ENCODE measurements around the gene PHTF2.
"Not testable (repeated sequence)": the region's sequence is repeated elsewhere in the genome, so short reads cannot be mapped to it uniquely, and the experiment has no call there.

Gene PHTF2

DNA sequence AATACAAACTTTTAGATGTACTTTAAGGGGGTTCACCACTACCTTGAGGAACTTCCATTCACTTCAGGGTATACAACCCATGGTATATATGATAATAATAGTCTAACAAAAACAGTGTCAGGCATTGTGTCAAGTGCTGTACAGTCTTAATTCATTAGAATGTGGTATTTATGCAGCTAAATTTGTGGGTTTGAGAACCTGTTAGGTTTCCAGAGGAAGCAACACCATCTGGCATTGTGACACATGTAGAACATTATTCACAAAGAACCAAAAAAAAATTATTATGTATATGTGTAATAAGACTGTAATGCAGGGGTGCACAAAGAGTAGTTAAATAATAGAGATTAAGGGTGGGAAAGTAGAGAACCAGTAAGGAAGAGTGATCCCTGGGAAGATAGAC is 26.7 kb upstream of the PHTF2 start:
- H3K9me3 ChIP-seq (replicated peaks; ENCODE audit: low read length), result no peaks in the 10 kb centered on the region
- no peak overlapping the region for H3K9ac ChIP-seq (ENCODE audit: low read depth, low read length)
- no peak overlapping the region for H3K4me2 ChIP-seq (ENCODE audit: low read length)
- H3K27me3 ChIP-seq (ENCODE audit: control insufficient read depth, insufficient read depth, low read length), result no peaks in the 10 kb centered on the region
- H3K4me1 ChIP-seq (ENCODE audit: control insufficient read depth, insufficient read depth, low read length), result no peaks in the 10 kb centered on the region
- H3K4me3 ChIP-seq (ENCODE audit: low read length), result no peak overlapping the region
- H3K36me3 ChIP-seq (ENCODE audit: insufficient read depth, low read length), result peaks cover 12% of the 10 kb centered on the region

DNA sequence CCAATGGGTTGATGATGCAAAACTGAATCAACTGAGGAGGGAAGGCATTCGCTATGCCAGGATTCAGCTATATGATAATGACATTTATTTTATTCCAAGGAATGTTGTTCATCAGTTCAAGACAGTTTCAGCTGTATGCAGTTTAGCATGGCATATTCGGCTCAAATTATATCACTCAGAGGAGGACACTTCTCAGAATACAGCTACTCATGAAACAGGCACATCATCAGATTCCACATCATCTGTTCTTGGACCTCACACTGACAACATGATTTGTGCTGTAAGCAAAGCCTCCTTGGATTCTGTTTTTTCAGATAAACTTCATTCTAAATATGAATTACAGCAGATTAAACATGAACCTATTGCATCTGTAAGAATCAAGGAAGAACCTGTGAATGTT is 20.0 kb upstream of the PHTF2 start:
- Histone ChIP-seq H3K4me1 (ENCODE audit: control insufficient read depth, insufficient read depth, low read length) (no peaks in the 10 kb centered on the region), H3K9ac (ENCODE audit: low read depth, low read length) (no peak overlapping the region), H3K36me3 (ENCODE audit: insufficient read depth, low read length) (peaks cover 17% of the 10 kb centered on the region), H3K9me3 (replicated peaks; ENCODE audit: low read length) (no peaks in the 10 kb centered on the region), H3K27me3 (ENCODE audit: control insufficient read depth, insufficient read depth, low read length) (no peaks in the 10 kb centered on the region), H3K4me3 (ENCODE audit: low read length) (no peak overlapping the region), H3K4me2 (ENCODE audit: low read length) (no peak overlapping the region)

DNA sequence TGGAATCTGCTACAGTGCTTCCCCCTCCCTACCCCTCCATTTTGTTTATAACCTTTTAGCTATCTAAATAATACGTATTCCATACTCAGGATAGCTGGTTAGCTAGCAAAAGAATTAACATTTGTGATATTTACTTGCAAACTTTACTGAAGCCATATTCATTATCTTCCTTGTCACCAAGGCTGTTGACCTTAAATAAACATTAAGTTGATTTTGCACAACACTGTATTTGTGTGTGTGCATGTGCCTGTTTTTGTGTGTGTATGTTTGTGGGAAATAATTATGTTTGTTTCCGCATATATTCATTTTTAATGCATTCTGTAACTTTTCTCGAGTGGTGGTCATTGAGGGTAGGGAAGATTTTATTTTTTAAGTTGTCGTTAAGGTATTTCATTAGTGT is 16.2 kb upstream of the PHTF2 start:
- H3K9ac ChIP-seq (ENCODE audit: low read depth, low read length), result no peak overlapping the region
- H3K9me3 ChIP-seq (replicated peaks; ENCODE audit: low read length), result no peaks in the 10 kb centered on the region
- H3K27me3 ChIP-seq (ENCODE audit: control insufficient read depth, insufficient read depth, low read length), result no peaks in the 10 kb centered on the region
- no peak overlapping the region for H3K4me2 ChIP-seq (ENCODE audit: low read length)
- H3K4me1 ChIP-seq (ENCODE audit: control insufficient read depth, insufficient read depth, low read length), result no peaks in the 10 kb centered on the region
- H3K4me3 ChIP-seq (ENCODE audit: low read length), result no peak overlapping the region
- H3K36me3 ChIP-seq (ENCODE audit: insufficient read depth, low read length), result peaks cover 6% of the 10 kb centered on the region

DNA sequence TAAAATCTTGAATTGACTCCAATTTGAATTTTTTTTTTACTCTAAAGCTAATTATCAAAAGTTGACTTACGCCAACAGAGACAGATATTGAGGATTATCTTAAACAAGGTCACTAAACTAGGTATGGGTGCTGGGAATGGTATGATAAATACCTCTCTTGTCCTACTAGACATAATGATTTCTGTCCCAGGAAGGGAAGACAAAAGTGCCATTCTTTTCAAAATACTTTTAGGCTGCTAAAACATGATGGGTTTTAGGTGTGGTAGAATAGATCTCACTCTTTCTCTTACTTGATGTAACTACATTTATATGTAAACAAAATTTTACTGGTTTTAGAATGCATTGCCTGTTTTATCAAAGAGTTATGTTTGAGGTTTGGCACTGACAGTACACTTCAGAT is 15.5 kb upstream of the PHTF2 start:
- H3K4me2 ChIP-seq (ENCODE audit: low read length), result no peak overlapping the region
- H3K9ac ChIP-seq (ENCODE audit: low read depth, low read length), result no peak overlapping the region
- H3K27me3 ChIP-seq (ENCODE audit: control insufficient read depth, insufficient read depth, low read length), result no peaks in the 10 kb centered on the region
- no peaks in the 10 kb centered on the region for H3K9me3 ChIP-seq (replicated peaks; ENCODE audit: low read length)
- H3K4me1 ChIP-seq (ENCODE audit: control insufficient read depth, insufficient read depth, low read length), result no peaks in the 10 kb centered on the region
- no peak overlapping the region for H3K4me3 ChIP-seq (ENCODE audit: low read length)
- peaks cover 6% of the 10 kb centered on the region for H3K36me3 ChIP-seq (ENCODE audit: insufficient read depth, low read length)

DNA sequence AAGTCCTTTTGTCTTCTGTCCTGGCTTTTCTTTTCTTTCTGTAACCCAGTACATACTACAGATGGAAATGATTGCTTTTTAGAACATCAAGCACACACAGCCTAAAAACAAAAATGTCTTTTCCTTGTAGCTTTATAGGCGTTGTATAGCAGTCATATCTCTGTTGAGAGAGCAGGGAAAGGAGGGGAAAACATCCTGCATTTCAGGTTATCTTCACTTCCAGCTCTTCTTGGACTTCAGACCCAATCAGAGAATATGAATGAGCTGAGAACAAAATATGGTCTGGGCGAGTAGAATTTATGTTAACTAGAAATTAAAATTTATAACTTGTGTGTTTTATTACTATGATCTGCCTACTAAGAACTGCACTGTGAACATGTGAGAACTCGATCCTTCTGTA is 15.0 kb upstream of the PHTF2 start:
- Histone ChIP-seq H3K9ac (ENCODE audit: low read depth, low read length) (no peak overlapping the region), H3K4me3 (ENCODE audit: low read length) (no peak overlapping the region), H3K9me3 (replicated peaks; ENCODE audit: low read length) (no peaks in the 10 kb centered on the region), H3K4me1 (ENCODE audit: control insufficient read depth, insufficient read depth, low read length) (no peaks in the 10 kb centered on the region), H3K27me3 (ENCODE audit: control insufficient read depth, insufficient read depth, low read length) (no peaks in the 10 kb centered on the region), H3K4me2 (ENCODE audit: low read length) (no peak overlapping the region), H3K36me3 (ENCODE audit: insufficient read depth, low read length) (peaks cover 4% of the 10 kb centered on the region)

DNA sequence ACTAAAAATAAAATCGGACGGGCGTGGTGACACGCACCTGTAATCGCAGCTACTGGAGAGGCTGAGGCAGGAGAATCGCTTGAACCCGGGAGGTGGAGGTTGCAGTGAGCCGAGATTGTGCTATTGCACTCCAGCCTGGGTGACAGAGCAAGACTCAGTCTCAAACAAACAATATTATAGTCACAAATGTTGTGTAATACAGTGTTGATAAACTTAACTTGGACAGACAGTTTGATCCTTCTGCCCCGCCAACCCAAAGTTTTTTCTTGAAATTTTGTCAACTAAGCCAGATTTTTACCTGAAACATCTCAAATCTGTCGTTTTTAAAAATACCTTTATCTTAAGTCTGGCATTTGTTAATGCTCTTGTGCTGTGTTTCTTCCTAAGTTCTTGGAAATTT is 14.1 kb upstream of the PHTF2 start:
- H3K36me3 ChIP-seq (ENCODE audit: insufficient read depth, low read length); H3K4me2 ChIP-seq (ENCODE audit: low read length): not testable (repeated sequence)

DNA sequence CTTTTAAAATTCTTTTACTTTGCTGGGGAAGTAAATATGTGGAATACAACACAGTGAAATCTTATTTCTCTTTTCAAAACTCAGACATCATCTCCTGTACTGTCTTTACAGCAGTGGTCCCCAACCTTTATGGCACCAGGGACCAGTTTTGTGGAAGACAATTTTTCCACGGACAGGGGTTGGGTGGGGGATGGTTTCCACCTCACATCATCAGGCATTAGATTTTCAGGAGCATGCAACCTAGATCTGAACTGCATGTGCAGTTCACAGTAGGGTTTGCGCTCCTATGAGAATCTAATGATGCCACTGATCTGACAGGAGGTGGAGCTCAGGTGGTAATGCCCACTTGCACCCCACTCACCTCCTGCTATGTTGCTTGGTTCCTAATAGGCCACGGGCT is 12.6 kb upstream of the PHTF2 start:
- Histone ChIP-seq H3K4me1 (ENCODE audit: control insufficient read depth, insufficient read depth, low read length) (no peaks in the 10 kb centered on the region), H3K9me3 (replicated peaks; ENCODE audit: low read length) (no peaks in the 10 kb centered on the region), H3K9ac (ENCODE audit: low read depth, low read length) (no peak overlapping the region), H3K27me3 (ENCODE audit: control insufficient read depth, insufficient read depth, low read length) (no peaks in the 10 kb centered on the region), H3K4me2 (ENCODE audit: low read length) (no peak overlapping the region), H3K36me3 (ENCODE audit: insufficient read depth, low read length) (no peaks in the 10 kb centered on the region), H3K4me3 (ENCODE audit: low read length) (no peak overlapping the region)

More for the DNA sequence above, 14.1 kb upstream of the PHTF2 start:
- H3K4me1 ChIP-seq (ENCODE audit: control insufficient read depth, insufficient read depth, low read length); H3K4me3 ChIP-seq (ENCODE audit: low read length); H3K9ac ChIP-seq (ENCODE audit: low read depth, low read length); H3K27me3 ChIP-seq (ENCODE audit: control insufficient read depth, insufficient read depth, low read length); H3K9me3 ChIP-seq (replicated peaks; ENCODE audit: low read length): not testable (repeated sequence)

DNA sequence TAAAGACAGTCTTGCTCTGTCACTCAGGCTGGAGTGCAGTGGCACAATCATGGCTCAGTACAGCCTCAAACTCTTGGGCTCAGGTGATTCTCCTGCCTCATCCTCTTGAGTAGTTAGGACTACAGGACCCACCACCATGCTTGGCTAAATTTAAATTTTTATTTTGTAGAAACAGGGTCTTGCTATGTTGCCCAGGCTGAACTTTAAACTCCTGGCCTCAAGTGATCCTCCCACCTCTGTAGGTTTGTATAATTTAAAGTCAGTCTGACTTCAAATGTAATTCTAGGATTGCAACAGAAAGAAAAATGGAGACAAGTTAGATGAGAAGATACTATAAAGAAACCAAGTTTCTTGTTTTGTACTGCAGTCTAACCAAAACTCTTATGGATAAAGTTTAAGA is 11.8 kb upstream of the PHTF2 start:
- H3K27me3 ChIP-seq (ENCODE audit: control insufficient read depth, insufficient read depth, low read length), result no peaks in the 10 kb centered on the region
- no peaks in the 10 kb centered on the region for H3K4me1 ChIP-seq (ENCODE audit: control insufficient read depth, insufficient read depth, low read length)
- H3K4me3 ChIP-seq (ENCODE audit: low read length), result no peak overlapping the region
- H3K4me2 ChIP-seq (ENCODE audit: low read length), result no peak overlapping the region
- H3K9ac ChIP-seq (ENCODE audit: low read depth, low read length), result no peak overlapping the region
- no peaks in the 10 kb centered on the region for H3K36me3 ChIP-seq (ENCODE audit: insufficient read depth, low read length)
- H3K9me3 ChIP-seq (replicated peaks; ENCODE audit: low read length), result no peaks in the 10 kb centered on the region

DNA sequence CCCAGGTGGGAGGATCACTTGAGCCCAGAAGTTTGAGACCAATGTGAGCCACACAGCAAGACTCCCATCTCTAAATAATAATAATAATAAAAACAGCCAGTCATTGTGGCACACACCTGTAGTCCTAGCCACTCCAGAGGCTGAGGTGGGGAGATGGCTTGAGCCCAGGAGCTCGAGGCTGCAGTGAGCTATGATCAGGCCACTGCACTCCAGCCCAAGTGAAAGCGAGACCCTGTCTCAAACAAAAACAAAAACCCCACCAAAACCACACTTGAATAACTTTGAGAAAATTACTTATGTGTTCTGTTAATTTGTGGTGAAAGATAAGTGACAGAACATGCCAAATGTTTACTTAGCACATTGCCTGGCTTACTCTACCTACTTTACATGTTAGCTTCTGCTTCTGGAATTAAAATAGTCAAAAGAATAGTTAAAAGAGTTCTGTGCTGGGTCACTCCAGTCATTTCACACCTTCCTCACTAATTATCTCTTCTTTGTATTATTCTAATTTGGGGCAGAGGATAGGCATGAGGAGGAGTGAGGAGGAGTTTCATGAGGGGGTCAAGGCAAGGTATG is 10.2 kb upstream of the PHTF2 start:
- H3K36me3 ChIP-seq (ENCODE audit: insufficient read depth, low read length), result no peaks in the 10 kb centered on the region
- no peaks in the 10 kb centered on the region for H3K27me3 ChIP-seq (ENCODE audit: control insufficient read depth, insufficient read depth, low read length)
- peaks cover 6% of the 10 kb centered on the region for H3K4me1 ChIP-seq (ENCODE audit: control insufficient read depth, insufficient read depth, low read length)

DNA sequence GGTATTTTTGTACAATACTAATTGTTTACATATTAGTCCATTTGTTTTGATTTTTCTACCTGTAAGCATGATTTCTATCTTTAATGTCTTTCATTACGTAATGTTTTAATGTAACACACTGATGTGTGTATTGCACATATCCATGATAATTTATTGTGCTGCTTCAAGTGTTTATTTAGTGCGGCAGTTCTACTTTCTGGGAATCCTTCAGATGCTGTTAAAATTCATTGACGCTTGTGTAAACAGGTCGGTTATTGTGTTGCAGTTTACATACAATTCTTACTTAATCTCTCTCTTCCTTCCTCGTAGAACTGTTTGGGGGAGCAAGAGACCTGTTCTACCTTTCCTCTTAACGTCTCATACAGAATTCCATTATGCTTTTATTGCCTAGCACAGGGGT is 7.2 kb upstream of the PHTF2 start:
- H3K4me3 ChIP-seq (ENCODE audit: low read length), result no peak overlapping the region
- peaks cover 6% of the 10 kb centered on the region for H3K36me3 ChIP-seq (ENCODE audit: insufficient read depth, low read length)
- H3K9ac ChIP-seq (ENCODE audit: low read depth, low read length), result no peak overlapping the region
- no peaks in the 10 kb centered on the region for H3K9me3 ChIP-seq (replicated peaks; ENCODE audit: low read length)
- peaks cover 6% of the 10 kb centered on the region for H3K4me1 ChIP-seq (ENCODE audit: control insufficient read depth, insufficient read depth, low read length)
- no peaks in the 10 kb centered on the region for H3K27me3 ChIP-seq (ENCODE audit: control insufficient read depth, insufficient read depth, low read length)
- H3K4me2 ChIP-seq (ENCODE audit: low read length), result no peak overlapping the region

More for the DNA sequence above, 10.2 kb upstream of the PHTF2 start:
- Histone ChIP-seq H3K9ac (ENCODE audit: low read depth, low read length) (no peak overlapping the region), H3K9me3 (replicated peaks; ENCODE audit: low read length) (no peaks in the 10 kb centered on the region), H3K4me3 (ENCODE audit: low read length) (no peak overlapping the region), H3K4me2 (ENCODE audit: low read length) (no peak overlapping the region)

DNA sequence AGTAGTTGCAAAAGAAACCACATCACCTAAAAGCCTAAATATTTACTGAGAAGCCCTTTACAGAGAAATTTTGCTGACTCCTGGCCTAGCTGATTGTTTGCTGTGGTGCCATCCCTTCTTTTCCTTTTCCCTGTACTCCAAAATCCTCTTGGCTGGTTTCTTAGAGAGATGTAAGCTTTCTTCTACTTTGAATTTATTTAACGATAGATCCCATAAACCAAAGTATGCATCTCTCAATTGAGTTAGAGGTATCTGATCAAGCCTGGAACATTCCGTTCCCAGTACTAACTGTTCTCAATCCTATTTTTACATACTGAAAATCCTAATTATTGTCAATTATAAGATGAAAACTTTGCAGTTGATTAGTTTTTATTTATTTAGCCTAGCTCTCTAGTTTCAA is 6.6 kb upstream of the PHTF2 start:
- peak overlapping the region; percentile 33 for H3K4me2 ChIP-seq (ENCODE audit: low read length)
- no peaks in the 10 kb centered on the region for H3K9me3 ChIP-seq (replicated peaks; ENCODE audit: low read length)
- peaks cover 6% of the 10 kb centered on the region for H3K36me3 ChIP-seq (ENCODE audit: insufficient read depth, low read length)
- H3K4me3 ChIP-seq (ENCODE audit: low read length), result no peak overlapping the region
- H3K9ac ChIP-seq (ENCODE audit: low read depth, low read length), result no peak overlapping the region
- H3K4me1 ChIP-seq (ENCODE audit: control insufficient read depth, insufficient read depth, low read length), result peaks cover 11% of the 10 kb centered on the region
- H3K27me3 ChIP-seq (ENCODE audit: control insufficient read depth, insufficient read depth, low read length), result no peaks in the 10 kb centered on the region

DNA sequence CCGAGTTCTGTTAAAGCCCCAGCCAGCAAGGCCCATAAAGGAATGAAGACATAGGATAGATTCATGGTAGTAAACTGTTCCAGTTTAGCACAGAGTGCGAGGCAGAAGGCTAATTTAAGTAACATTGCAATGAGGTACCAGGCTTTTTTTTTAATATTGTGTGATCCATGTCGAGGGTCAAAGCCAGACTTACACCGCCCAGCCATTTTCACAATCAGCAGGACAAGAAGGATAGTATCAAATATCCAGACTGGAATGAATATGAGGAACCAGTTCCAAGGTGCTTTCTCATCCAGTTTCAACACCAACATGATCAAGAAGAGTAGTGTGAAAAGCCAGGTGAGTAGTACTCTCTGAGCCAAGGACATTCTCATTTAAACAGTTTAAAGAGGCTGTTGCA is 4.6 kb upstream of the PHTF2 start:
- Histone ChIP-seq H3K9me3 (replicated peaks; ENCODE audit: low read length) (no peaks in the 10 kb centered on the region), H3K36me3 (ENCODE audit: insufficient read depth, low read length) (peaks cover 6% of the 10 kb centered on the region), H3K4me3 (ENCODE audit: low read length) (no peak overlapping the region), H3K4me2 (ENCODE audit: low read length) (no peak overlapping the region), H3K4me1 (ENCODE audit: control insufficient read depth, insufficient read depth, low read length) (peaks cover 15% of the 10 kb centered on the region), H3K27me3 (ENCODE audit: control insufficient read depth, insufficient read depth, low read length) (no peaks in the 10 kb centered on the region), H3K9ac (ENCODE audit: low read depth, low read length) (no peak overlapping the region)
